Stimulated activated CD4-positive, alpha-beta T cell treated with anti-CD3 and anti-CD28 coated beads, Interleukin-1b, Interleukin-23, amount 100 ng/mL, for 1 hour (primary cell): ENCODE data around the gene GAPDH.
"Not testable (repeated sequence)": the region's sequence is repeated elsewhere in the genome, so short reads cannot be mapped to it uniquely, and the experiment has no call there.

Experiments
- DNase-seq, 2 donors: peaks; one replicate each; pipeline ENCODE4 v3.0.0-alpha.2; 2020; ENCODE audit warnings: low read depth in 2 of 2

GAPDH gene

DNA sequence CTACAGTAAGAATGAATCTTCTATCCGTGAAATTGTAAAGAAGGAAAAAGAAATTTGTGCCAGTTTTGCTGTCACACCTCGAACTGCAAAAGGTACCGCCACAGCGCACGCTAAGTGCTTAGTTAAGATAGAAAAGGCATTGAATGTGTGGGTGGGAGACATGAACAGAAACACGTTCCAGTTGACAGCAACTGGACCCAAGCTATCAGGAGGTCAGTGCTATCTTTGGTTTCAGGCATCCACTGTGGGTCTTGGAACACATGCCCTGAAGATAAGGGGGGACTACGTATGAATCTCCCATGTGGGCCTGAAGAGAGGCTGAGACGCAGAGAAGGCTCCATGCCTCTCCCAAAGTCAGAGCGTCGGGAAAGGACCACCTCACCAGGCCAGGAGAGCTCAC is 11.7 kb downstream of the GAPDH start:
- DNase-seq = no peak

DNA sequence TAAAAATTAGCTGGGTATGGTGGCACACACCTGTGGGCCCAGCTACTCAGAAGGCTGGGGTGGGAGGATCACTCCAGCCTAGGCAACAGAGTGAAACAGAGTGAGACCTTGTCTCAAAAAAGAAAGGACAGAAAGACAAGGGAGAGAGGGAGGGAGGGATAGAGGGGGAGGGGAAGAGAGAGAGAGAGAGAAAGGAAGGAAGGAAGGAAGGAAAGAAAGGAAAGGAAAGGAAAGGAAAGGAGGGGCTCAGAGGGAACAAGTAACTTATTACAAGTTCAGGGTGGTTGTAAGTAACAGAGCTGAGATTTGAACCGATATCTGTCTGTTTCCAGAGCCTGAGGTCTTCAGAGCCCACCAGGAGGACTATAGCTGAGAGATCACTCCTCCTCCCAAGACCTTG is 13.2 kb downstream of the GAPDH start:
- no peak for DNase-seq

DNA sequence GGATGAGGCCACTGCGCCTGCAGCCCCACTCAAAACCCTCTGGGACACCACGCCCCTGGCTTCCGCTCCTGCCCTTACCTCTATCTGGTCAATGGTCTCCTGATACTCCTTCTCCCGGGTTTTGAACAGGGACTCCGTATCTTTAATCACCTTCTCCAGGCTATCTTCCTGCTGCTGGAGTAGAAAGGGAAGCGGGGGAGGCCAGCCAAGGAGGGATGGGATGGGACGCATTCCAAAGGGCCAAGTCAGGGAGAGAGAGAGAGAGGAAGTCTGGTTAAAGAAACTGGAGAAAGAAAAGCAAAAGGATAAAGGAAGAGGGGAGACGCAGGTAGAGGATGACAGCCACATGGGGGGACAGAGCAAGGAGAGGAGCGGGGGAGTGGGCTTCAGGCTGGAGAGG is 13.7 kb downstream of the GAPDH start:
- DNase-seq = no peak

DNA sequence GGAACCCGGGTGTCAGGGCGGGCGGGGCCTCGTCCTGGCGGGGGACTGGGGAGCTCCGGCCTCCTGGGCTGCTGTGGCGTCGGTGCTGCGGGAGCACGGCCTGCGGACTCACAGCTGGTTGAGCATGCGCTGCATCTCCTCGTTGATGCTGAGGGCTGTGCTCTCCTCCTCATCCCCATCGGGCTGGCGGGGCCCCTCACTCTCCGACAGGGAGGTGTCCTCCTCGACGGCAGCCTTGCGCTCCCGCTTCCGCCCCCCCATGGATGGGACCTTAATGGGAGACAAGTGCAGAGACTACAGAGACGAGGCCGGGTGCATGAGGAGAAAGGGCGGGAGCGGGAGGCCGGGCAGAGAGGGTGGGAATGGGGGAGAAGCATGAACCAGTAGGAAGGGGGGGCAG is 14.2 kb downstream of the GAPDH start:
- DNase-seq = no peak

DNA sequence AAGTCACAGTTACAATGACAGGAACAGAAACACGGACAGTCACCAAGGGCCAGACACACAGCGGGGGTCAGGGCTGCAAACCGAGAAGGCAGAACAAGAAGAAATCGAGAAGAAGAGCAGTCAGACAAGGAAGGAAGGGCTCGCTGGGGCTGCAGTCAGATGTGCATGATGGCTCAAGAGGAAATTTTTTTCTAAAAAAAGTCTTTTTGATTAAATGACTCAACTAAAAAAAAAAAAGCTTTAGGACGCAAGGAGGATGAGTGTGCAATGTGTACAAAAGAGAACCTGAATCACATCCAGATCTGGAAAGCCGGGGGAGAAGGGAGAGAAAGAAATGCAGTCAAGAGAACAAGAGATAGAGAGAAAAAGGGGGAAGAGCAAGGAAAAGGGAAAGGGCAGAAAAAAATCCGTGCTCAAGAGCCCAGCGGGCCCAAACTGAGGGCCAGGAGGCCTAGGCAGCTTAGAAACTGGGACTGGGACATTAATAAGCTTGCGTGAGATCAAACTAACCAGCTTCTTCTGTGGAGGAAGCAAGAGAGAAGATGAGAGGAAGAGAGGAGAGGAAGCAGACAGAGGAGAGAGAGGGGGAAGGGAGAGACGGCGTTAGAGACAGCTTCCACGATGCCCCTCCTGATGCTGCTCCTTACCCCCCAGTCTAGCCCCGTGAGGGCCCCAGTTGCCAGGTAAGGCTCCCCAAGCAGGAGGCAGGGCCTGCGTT is 14.8 kb downstream of the GAPDH start:
- no peak for DNase-seq

DNA sequence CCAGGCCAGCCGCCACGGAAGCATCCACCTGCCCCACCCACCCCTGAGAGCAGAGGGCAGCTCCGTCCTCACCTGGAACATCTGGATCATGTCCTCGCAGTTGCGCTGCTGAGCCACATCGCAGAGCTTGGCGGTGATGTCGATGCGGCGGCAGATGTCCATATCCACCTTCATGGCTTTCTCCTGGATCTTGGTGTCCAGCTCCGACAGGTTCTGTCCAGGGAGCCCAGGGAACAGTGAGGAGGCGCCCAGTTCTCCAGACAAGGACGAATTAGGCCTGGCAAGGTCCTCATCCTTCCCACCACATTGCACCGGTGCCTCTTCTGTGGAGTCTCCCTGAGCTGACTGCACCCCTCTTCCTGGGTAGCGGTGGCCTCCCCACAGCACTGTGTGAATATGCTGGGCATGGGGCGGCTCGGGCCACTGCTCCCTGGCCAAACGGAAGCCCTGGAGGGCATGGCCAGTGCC is 15.4 kb downstream of the GAPDH start:
- no peak for DNase-seq

DNA sequence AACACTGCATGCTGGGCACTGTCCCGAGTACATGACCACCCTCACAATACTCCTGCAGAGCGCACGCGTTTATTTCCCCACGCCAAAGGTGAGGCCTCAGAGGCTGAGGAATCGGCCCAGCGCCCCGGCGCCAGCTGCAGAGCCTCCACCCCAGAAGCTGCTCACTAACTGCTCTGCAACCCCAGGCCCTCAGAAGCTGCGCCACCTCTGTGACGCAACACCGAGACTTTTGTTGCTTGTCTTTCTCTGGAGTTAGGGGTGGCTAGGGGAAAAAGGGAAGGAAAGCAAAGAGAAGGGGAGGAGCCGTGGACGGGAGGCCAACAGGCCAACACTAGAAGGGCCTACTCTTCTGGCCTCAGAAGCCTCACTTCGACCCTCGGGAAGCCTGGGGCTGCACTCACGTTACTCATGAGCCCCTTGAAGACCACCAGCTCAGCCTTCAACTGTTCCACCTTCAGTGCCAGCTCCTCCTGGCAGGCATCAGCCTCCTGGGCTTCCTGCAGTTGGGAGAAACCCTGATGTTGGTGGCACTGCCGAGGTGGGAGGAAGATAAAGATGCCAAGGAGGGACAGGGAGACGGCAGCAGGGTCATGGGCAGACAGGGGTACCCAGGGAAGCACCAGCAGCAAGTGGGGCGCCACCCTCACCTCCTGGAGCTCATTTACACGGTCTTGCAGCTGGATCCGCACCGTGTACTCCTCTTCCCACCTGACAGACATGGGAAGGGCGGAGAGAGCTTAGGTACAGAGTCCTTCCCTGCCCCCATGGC is 16.2 kb downstream of the GAPDH start:
- DNase-seq = no peak

DNA sequence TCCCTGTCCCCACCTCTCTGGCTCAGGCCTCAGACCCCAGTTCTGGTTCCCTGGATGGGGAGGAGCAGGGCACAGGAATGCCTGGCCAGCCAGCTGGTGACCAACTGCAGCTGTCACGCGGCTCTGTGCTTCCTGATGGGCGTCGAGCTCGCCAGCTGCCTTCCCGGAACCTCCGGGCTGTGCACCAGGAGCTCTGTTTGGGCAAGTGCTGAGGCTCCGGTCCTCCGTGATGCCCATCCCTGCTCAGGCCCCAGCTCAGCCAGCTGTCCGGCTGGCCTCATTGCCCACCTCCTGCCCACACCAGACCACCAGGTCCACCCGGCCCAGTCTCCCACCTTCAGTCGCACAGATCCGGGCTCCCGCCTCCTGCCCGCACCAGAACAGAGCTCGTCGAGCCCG is 16.7 kb downstream of the GAPDH start:
- no peak for DNase-seq

DNA sequence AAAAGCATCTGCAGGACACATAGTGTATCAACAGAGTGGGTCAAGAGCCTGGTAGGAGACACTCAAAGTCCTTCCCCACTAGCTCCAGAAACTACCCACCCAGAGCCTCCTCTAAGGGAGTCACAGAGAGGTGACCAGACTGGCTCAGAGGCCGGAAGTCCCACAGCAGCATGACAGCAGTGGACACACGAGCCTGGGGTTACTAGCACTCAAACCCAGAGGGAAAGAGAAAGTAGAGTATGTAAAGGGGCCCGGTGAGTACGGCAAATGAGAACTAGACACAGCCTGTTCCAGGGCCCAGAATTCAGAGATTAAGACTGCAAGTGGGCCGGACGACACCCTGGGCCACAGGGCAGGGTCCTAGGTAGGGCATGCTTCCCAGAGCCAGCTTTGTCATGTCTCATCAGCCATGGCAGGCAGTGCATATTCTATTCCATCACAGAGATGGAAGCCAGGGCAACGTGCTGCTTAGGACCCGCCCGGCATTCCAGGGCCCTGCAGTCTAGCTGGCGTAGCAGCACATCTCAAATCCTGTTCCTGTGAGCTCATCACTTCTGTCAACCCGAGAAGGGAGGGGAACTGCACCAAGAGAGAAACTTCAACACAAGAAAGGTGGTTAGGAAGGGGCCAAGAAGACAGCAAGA is 17.3 kb downstream of the GAPDH start:
- no peak for DNase-seq

DNA sequence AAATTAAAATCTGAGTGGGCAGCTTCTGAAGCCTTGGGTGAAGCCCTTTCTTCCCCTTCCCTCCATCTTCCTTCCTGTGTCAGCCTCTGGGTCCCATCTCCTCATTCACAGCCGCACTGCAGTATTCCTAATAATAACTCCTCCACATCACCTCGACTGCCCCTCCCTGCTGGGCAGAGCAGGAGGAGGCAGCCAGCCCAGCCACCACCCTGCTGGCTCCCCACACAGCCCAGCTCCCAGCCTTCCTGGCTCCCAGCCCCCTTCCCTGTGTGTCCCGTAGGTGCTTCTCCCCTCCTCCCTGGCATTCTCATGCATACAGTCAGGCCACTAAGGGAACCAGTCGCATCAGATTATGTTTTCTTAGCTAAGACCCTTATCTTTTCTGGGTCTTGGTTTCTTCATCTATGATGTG is 17.8 kb downstream of the GAPDH start:
- no peak for DNase-seq

DNA sequence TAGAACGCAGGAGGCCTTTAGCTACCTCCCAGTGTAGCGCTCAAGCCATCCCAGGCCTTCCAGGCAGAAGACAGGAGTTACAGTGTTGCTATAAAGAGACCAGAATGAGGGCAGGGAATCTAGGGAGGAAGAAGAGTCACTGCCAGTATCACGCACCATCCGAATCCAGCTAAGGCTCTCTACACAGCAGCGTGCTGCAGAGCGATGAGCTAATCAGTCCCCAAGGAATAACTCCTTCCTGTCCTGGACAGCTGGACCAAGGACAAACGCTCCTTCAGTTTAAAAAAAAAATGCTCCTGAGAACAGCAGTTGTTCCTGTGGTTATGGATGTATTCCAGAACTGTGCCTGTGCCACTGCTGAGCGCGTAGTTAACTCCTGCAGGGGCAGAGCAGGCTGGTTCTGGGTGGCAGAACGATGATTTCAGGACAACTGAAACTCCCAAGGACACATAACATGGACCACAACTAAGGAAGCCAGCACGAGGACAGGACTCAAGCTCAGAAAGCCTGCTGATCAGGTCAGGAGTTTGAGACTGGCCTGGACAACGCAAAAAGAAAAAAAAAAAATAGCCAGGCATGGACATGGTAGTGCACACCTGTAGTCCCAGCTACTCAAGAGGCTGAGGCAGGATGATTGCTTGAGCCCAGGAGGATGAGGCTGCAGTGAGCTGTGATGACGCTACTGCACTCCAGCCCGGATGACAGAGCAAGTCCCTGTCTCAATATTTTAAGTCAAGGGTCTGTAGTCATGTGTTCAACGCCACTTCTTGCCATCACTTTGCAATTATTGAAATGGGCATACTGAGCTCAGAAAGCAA is 18.9 kb downstream of the GAPDH start:
- DNase-seq = no peak

DNA sequence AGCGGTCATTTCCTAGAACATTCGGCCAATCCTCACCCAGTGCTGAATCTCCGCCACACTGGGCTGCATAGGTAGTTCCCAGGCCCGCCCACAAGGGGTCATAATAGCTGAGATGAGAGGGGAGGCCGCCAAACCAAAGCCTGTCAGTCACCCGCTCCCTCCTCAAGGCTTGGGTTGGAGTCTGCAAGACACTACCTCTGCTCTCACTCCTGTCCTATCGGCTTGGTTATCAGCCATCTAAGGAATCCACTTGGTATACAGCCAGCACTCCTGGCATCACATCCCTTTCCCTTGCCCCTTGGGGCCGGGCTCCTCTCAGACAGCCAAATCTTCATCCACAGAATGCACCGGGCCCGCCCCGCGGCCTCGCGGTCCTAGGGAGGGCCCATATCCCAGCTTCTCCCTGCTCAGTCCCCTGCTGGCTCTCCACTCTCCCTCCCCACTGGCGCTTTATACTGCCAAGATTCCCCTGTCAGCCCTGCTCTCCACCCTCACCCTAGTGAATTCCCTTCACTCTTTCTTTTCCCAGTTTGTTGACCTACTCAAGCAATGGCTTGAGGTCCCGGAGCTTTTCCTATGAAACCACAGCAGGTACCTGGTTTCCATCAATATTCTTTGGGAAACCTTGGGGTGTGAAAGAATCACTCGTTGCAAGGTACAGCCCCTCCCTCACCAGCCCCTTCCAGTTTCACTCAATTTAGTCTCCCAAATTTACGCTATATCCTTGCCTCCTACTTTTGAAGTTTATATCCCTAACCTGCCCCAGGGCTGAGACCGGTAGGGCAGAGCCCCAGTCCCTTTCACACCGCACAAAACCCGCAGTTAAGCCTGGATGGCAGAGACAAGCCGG is 20.1 kb downstream of the GAPDH start:
- peak in 1 of 2 donors; percentile 51 for DNase-seq

DNA sequence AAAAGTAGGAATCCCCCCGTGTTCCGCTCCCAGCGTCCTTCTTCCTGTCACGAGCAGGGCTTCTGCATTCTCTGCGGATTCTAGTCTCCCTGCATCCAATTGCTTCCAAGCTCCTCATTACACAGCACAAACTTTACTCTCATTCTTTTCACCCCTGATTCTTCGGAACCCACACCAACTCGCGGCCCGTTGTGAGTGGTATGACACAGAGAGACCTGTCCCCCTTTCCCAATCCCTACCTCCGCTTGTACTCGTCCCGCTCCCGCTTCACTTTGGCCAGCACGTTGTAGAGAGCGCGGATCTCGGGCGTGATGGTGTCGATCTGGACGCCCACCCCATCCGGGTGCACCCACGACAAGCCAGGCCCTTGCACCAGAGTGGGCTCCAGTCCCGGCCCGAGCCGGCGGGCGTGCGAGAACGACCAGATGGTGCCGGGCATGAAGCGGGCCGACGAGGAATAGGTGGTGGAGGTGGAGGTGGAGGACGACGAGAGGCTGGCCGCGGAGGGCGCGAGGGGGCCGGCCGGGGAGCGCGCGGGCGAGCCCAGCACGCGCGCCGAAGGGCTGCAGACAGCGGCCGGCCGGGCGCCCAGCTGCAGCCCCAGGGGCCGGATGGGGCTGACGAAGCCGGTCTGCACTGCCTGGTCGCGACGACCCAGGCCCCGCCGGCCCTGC is 20.8 kb downstream of the GAPDH start:
- no peak for DNase-seq

DNA sequence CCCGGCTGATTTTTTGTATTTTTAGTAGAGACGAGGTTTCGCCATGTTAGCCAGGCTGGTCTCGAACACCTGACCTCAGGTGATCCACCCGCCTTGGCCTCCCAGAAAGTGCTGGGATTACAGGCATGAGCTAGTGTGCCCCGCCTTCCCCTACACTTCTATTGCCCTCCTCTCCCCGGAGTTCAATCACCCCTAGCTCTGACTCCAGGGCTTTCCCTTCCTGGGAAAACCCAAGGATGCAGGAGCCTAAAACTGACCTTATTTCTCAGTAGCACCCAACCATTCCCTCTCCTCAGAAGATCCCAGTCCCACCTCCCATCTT is 22.1 kb downstream of the GAPDH start:
- not testable (repeated sequence) for DNase-seq

DNA sequence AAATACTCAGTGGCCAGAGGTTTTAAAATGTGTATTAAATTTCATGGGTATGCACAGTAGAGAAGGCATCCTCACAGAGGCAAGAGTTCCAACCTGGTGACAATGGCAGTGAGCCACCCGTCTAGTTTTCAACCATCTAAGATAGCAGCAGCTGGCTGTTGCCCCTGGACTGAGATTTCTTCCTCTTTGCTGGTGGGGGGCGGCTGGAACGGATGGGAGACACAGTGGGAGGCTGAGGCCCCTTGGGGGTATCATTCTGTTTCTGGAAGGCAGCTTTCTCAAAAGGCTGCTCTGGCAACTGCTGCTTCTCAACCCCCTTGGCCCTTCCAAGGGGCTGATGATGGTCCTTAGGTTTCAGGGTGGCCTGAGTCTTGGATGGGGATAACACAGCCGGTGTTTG is 22.5 kb downstream of the GAPDH start:
- DNase-seq = no peak

DNA sequence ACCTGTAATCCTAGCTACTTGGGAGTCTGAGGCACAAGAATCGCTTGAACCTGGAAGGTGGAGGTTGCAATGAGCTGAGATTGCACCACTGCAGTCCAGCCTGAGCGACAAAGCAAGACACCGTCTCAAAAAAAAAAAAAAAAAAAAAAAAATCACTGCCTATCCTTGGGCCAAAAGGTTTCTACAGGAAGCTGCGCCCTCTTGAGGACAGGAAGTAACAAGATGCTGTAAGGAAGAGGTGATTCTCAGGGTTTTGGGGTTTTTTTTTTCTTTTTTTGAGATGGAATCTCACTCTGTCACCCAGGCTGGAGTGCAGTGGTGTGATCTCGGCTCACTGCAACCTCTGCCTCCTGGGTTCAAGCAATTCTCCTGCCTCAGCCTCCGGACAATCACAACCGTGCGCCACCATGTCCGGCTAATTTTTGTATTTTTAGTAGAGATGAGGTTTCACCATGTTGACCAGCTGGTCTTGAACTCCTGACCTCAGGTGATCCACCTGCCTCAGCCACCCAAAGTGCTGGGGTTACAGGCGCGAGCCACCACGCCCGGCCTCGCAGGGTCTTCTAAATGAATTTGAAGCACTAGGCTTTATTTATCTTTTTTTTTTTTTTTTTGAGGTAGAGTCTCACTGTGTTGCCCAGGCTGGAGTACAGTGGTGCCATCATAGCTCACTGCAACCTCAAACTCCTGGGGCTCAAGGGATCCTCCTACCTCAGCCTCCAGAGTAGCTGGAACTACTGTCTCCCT is 23.9 kb downstream of the GAPDH start:
- not testable (repeated sequence) for DNase-seq

DNA sequence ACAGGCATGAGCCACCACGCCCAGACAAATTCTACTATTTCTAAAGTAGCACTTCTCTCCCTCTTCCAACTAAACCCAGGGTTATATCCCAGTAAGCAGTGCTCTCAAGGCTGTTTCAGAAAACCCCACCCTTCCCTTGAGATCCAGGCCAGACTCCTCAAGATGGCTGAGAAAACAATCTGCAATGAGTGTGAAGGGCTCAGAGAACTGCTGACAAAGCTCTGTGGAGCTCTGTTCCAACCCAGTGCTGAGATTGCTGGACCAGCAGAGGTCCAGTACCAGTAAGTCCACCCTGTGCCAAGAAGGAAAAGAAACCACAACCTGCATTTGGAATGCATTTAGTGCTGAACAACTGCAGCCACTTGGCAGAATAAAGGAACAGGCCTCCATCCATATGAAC is 25.2 kb downstream of the GAPDH start:
- no peak for DNase-seq

DNA sequence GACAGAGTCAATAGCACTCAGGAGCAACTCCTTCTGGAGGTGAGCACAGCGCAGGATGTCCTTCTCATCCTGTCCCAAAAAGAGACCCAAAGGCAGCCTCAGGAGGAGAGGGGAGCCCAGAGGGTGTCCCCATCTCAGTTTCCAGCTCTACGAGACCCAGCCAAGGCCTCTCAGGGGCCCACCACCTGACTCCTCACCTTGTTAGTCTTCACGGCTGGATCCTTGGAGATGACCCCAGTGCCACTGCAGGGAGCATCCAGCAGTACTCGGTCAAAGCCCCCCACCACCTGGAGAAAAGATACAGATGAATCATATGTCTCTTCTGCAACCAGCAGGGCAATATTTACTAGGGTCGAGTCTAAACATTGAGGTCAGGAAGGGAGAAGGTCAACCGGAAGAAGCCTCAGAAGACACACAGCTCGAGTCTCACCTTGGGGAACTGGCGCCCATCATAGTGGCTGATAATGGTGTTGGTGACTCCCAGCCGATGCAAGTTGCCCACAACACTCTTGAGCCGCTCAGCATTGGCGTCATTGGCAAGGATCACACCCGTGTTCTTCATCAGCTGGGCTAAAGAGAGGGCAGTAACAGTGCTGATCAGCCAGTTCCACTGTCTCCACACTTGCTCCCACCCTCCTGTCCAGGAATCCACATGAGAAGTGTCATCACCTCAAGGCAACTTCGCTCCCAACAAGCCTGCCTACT is 26.3 kb downstream of the GAPDH start:
- no peak for DNase-seq

DNA sequence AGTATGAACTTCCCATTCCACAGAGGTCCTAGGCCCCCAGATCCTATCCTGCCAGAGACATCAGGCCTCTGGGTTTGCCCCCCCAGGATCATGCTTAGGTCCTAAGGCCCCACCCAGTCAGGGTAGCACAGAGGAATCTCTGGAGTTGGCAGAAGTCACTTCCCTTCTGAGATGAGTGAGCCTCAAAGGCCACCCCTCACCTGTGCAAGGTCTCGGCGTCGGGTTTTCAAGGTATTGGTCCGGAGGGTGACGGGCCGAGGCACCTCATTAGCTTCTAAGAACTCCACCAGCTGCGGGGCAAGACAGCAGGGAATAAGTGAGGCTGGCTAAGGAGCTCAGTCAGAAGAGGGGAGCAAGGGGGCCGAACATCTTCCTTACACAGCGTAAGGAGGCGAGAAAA is 28.6 kb downstream of the GAPDH start:
- no peak for DNase-seq
